CD4-positive, alpha-beta T cell treated with Interleukin-15 for 1 hour (primary cell): ENCODE results near the gene SNRNP200.
"Not testable (repeated sequence)": the region's sequence is repeated elsewhere in the genome, so short reads cannot be mapped to it uniquely, and the experiment has no call there.

ENCODE experiments used
- DNase-seq: peaks from one replicate; pipeline ENCODE4 v3.0.0-alpha.2; 2020

The SNRNP200 gene

DNA sequence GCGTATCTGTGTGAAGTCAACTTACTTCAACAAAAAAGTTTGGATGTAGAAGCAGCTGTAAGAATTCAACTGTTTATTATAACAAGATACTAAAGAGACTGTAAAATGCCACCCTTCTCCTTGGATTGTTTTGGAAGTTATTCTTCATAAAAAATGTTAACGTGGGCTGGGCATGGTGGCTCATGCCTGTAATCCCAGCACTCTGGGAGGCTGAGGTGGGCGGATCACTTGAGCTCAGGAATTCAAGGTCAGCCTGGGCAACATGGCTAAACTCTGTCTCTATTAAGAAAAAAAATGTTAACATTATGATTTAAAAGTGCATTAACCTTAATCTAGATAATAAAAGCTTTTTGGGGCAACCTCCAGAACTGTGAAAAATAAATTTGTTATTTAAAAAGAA, 31.6 kb downstream of the SNRNP200 start:
- no peak for DNase-seq

DNA sequence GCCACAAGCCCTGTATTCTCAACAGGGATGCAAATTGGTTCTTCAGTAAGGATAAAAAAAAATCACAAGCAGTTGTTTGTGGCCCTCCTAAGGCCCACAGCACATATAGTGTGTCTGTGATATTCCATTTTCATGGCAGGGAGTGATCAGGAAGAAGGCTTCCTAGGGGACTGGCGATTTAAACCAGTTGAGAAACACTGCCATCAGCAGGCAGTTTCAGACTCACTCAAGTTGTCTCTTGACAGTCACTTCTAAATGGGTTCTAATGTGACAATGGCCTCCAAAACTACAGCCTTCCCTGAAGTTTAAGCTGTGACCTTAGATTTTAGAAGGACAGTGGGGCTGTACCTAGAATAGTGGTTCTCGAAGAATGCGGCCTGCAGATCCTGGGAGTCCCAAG, 33.4 kb downstream of the SNRNP200 start:
- DNase-seq: no peak

DNA sequence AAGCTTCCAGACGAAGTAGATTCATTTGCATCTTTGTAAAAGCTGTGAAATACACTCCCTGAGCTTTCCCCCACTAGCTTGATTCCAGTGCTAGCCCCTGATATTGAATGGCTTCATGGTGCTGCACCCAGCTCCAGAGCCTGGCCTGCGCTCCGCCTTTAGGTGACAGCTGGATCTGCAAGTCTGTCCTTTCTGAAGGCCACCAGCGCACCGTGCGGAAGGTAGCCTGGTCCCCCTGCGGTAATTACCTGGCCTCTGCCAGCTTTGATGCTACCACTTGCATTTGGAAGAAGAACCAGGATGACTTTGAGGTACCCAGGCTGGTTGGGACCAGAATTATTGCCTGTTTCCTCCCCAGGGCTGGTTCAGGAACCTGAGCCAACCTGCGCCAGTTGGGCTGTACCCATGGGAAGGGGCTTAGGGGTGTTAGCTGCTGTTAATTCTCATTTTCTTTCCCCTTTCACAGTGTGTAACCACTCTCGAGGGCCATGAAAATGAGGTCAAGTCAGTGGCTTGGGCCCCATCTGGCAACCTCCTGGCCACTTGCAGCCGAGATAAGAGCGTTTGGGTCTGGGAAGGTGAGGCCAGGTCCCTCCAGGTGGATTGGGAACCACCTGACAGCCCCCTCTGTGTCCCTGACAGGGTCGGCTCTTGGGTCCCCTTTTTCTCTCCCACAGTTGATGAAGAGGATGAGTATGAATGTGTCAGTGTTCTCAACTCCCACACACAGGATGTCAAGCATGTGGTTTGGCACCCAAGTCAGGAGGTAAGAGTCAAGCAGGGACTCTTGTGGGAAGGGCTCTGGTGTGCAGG, 38.0 kb downstream of the SNRNP200 start:
- DNase-seq: peak; percentile 37

DNA sequence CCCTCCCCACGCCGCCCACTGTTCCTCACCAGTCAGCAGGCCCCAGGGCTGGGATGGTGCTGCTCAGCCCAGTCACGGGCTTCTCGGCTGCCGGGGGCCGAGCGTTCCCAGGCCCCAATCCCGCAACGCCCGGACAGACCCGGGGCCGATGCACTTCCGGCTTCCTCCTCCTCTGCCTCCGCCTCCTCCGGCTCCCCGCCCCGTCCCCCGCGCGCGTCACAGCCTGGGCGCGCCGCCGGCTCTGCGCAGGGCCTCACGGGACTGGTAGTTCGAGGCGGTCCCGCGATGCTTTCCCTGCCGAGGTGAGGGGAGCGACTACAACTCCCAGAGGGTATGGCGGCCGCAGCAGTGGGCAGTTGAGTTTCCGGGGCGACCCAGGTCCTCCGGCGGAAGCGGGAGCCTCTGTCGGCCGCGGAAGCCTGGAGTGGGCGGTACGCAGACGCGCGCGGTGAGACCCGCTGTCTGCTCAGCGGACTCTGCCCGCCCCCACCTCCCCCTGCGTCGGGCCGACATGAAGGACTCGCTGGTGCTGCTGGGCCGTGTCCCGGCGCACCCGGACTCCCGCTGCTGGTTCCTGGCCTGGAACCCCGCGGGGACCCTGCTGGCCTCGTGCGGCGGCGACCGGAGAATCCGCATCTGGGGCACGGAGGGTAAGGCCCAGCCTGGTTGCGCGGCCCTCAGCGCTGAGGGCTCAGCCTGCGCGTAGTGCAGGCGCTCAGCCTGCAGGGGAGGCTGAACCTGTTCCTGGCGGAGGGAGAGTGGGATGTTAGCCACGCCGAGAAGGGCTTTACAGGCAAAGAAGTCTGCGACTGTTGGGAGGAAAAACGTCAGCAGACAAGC, 39.3 kb downstream of the SNRNP200 start, which contains the start of the genes CIAO1 and TMEM127:
TSS of gene CIAO1 (plus strand) at position 386 of the 840 bp plus-strand sequence. CDS start at position 512, 126 bp downstream.
TSS of gene TMEM127 (minus strand) at position 158 of the 840 bp plus-strand sequence. CDS start 616 bp downstream, outside the sequence.
- DNase-seq: peak; percentile 98

DNA sequence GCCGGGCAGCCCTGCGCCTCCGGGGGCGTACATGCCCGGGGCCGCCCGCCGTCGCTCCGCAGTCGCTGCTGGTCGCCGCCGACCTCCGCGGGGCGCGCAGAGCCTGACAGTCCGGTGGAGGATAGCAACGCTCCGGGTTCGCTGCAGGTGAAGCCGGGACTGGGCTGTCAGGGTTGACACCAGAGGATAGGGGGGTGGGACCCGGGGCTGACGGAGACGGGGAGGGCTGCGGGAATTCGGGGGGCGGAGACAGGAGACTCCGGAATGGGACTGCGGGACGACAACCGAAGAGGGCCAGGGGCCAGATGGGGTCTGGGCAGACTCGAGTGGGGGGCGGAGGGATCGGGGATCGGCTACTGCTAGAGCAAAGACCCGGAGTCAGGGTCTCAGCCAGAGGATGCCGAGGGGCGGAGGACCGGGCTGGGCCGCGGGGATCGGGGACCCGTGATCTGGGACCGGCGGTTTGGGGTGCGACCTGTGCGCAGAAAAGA, 40.0 kb downstream of the SNRNP200 start:
- no peak for DNase-seq

DNA sequence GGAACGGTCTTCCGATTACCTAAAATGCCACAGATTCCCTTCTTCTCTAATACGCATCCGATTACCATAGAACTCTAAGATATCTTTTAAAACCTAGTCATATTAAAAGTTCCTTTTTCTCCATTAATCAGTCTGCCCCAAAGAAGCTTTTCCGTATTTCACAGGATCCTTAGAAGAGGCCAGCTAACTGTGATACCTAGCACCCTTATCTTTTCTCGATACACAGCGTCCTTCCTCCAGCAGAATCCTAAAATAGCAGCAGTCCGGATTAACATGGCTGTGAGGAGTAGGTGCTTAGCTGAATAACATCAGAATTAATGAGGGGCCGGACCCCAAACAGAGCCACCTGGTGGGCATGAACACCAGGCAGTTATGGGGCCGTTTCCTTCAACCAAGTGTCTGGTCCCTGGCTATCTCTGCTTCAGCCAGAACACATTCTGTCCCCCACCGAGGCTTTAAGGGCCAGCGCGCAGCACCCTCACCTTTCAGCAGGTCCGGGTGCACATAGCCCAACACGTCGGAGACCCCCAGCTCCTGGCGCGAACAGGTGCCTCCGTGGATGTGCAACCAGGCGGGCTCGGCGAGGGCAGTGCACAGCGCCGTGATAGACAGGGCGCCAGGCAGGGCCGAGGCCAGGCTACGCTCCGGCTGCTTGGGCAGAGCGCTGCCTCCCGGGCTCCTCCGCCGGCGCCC, 40.5 kb downstream of the SNRNP200 start:
- peak; percentile 27 for DNase-seq

DNA sequence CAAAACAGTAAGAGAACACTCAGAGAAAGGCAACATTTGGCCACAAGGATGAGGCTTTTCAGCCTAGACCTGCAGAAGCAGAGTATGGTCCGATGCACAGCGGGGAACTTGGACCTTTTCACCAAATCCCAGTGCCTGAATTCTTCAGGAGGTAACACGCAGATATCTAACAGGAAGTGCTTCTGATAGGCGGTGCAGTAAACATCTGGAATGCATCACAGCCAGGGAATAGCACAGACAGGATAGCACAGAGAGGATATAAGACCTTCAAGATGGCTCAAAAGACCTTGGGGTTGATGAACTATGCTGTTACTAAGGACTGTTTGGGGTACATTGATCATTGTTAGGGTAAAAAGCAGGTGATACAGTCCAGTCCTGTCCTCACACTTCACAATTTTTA, 41.3 kb downstream of the SNRNP200 start:
- no peak for DNase-seq

DNA sequence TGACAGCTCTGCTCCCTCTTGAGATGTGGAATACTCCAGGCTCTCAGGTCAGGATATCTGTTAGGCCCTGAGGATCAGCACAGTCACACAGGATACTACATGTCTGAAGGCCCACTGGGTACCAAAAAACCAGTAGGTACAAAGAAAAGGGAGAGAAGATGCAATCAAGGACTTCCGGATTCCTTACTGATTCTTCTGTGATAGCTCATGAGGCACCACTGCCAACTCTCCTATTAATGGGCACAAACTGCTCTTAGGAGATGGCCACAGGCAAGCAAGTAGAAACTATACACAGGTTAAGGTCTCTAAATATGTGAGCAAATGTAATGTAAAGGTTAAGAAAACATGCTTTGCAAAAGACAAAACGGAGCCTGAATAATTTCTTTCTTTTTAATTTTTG, 43.0 kb downstream of the SNRNP200 start:
- no peak for DNase-seq

DNA sequence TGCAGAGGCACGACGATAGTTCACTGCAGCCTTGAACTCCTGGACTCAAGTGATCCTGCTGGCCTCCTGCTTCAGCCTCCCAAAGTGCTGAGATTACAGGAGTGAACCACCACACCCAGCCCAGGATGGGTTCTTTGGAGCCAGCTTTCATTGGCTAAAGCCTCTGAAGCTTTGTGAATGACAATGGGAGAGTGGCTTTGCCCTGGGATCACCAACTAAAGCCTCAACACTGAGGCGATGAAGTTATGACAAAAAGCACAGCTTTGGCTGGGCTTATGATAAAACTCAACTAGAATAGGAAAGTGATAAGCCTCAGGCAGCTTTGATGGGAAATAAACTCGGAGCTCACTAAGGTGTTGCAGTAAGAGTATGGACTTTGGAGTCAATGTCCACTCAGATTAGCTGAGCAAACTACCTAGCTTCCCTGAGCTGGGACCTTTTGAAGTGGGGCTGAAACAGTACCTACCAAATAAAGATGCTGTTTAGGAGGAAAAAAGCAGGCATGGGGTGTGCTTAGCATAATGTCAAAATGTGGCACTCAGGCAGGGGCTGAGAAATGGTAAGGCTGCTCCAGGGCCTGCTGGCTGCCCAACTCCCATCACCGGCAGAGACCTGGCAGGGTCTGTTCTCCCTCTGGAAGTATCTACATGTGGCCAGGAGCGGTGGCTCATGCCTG, 43.9 kb downstream of the SNRNP200 start:
- no peak for DNase-seq

DNA sequence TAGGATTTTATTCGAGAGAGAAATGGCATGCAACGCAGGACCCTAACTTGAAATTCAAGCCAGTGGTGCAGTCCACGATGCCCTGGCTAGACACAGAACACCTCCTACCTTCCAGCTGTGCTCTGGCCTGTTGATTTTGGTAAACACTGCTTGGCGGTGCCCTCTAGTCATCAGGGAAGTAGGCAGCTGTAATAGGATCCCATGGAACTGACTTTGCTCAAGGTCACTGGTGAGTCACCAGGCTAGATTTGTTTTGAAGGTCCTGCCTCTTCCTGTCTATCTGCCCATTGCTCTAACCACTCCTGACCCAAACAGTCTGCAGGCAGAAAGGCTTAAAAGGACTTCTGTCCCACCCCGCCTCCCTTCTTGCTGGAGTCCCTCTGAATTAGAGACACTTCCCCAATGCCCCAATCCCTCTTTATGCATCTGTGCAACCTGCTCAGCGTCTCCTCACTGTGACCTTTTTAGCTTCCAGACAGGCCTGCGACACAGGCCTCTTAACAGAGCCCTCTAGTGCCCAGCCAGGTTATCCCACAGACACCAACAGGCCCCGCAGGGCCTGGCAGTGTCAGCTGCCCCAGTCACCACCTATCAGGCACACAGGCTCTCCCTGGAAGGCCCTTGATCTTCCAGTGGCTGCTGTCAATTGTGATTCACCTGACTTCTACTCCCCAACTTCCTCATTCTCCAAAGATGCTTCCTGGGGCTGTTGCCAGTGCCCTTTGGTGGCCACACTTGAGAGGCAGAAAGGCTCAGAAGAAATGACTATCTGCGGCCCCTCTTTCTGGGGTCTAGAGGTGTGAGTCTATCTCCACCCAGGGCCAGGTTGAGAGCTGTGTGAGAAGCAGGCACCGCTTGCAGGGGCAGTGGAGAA, 44.7 kb downstream of the SNRNP200 start:
- peak; percentile 64 for DNase-seq

DNA sequence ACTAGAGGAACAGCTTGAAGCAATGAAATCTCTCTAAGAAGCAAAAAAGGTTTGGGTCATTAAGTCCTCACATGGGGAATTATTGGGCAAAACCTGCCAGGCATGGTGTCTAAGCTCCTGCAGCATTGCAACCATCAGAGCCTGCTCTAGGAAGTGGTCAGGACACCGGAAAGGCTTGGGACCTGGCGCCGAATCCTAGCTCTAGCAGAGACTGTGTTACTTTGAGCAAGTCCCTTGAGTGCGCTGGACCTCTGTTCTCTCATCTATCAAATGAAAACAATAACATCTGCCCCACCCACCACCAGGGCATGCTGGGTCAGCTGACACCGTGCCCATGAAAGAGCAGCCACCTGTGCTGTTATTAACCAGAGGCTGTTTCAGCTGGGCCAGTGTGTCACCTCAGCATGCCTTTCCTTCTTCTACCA, 45.8 kb downstream of the SNRNP200 start:
- DNase-seq: no peak

DNA sequence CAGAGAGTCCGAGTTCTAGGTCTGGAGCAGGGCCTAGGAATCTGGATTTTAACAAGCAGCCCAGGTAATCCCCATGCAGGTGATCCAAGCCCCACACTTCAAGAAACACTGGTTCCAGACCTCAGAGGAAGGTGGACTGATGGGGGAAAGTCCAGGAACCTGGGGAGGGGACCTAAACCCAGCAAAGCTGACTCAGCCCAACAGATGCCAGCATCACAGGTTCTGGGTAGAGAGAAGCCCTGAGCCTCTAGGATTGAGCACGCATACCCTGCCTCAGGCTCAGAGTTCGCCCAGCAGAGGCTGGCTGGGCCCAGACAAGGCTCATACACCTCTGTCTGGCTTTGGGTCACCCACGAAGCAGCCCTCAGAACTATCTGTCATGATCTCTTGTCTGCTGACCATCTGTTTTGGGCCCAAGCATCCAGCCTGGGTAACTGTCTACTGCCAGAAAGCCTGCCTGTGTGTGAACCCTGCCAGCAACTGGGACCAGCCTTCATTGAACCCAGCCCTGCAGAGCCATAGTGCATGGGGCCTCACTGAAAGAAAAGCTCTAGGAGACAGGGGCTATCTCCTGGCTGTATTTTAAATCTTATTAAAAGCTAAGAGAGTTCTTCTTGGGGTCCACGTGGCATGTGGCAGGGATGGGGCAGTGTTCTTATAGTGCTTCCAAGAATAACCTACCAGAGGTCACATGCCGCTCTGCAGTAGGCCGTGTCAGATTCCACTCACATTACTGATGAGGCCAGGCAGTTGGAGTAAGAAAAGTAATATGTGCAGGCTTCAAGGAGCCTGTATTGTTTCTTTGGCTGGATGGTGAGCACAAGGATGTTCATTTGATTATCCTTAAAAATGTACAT, 47.0 kb downstream of the SNRNP200 start:
- DNase-seq: no peak

DNA sequence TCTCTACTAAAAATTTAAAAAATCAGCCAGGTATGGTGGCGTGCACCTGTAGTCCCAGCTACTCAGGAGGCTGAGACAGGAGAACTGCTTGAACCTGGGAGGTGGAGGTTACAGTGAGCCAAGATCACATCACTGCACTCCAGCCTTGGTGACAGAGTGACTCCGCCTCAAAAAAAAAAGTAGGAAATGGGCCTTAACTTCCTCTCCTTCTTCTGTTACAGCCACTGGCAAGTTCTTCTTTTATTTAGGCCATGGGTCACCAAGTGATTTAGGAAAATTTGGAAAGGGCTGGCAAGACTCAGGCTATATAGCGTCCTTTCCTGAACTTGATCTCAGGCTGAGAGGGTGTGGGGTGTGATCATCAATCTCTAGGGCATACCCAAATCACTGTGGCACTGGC, 47.6 kb downstream of the SNRNP200 start:
- DNase-seq: not testable (repeated sequence)

DNA sequence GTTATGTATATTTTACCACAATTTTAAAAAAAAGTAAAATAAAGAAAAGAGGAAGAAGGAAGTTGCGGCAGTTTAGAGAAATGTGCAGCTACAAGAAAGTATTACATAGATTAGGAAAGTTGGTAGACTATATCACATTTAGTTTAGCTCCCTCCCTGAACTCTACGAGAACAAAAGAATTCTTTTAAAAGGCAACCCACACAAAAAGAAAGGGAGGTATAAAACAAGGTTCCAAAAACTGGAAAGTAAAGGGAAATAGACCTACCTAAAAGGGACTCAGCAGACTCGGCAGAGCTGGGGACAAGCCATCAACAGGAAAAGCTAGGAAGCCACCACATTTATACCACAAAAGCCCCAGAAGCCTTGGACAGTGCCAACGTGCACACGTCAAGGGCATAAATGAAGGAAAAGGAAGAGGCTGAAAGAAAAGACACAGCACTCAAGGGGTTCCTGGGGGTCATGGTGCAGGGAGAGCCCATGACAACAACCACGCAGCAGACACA, 48.7 kb downstream of the SNRNP200 start:
- no peak for DNase-seq

DNA sequence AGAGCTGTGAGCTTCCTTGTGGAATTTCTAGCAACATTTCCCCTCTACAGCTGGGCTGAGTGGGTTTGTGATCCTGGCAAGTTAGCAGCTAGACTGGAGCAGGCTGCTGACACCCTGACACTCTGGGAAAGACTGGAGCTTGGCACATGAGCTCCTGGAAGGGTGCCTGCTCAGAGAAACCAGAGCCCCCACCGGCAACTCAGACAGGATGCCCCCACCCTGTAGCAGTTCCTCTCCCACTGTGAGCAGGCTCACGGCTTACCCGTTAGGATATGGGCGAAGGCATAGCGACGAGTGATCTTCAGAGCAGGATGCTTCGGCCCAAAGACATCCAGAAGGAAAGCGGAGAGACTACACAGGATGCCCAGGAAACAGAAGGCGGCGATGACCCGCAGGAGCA, 50.8 kb downstream of the SNRNP200 start:
- DNase-seq: no peak

DNA sequence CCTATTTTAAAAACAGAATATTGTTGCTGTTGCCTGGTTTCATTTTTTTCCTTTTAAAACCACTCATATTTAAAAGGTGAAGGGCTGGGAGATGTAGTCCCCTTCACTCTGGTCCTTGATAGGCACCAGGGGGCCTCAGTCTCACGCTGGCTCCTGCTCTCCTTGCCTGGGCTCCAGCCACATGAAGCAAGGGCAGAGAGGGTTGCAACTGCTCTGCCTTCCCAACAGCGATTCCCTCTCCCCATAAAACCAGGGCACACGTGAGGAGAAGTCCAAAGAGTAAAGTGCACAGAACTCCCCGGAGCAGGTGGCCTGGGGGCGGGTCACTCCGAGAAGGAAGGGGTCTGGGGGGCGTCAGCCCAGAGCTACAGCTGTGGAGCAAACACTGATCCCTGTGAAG, 52.3 kb downstream of the SNRNP200 start:
- no peak for DNase-seq

DNA sequence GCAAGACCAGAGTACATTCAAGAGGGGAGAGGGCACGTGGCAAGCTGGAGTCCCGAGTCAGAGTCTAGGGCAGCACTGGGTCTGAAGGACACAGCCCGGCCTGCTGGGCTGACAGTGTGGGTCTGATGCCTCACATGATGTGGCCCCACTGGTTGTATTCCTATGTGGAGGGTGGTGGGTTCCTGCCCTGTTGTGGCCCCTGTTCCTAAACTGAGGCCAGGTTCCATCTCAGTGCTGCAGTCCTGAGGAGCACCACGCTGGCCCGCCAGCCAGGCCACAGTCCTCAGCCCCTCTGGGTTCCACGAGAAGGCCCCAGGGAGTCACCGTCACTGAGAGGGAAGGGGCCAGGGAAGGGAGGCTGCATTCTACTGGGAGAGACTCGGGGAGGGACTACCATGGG, 52.8 kb downstream of the SNRNP200 start:
- no peak for DNase-seq

DNA sequence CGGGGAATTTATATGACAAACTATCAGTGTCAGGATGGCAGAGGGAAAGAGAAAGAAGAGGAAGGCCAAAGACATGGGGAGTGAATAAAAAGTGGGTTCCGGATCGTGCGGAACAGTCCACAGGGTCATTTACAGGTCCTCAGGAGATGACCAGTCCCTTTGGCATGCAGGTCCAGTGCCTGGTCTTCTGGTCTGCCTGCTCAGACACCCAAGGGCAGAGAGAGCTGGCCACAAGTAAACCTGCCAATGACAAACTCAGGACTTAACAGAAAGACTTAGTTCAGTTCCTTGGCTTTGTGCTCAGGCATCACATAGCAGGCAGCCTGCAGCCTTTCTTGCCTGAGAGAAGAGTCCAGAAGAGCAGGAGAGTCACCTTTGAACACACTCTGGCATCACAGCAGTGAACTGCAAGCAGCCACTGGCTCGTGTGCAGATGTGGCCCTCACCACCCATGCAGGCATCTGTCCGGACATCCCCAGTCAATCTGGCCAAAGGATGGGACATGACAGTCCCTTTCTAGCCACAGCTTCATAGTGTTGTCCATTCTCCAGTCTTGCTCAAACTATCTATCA, 53.5 kb downstream of the SNRNP200 start:
- peak; percentile 35 for DNase-seq

DNA sequence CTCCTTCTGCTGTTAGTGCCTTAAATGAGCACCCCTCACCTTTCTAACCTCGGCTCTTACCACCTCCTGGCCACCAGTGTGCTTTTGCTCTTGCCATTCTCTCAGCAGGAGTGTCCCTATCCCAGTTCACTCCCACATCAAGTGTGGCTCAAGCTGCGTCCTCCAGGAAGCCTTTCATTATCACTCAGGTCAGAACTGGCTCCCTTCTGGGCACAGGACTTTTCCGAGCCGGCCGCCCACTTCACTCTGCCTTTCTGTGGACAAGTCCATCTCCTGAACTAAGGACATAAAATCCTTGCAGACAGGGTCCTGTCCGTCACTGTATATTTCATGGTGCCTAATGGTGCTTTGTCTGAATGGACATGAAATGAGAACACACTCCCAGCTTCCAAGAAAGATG, 55.2 kb downstream of the SNRNP200 start:
- DNase-seq: no peak

DNA sequence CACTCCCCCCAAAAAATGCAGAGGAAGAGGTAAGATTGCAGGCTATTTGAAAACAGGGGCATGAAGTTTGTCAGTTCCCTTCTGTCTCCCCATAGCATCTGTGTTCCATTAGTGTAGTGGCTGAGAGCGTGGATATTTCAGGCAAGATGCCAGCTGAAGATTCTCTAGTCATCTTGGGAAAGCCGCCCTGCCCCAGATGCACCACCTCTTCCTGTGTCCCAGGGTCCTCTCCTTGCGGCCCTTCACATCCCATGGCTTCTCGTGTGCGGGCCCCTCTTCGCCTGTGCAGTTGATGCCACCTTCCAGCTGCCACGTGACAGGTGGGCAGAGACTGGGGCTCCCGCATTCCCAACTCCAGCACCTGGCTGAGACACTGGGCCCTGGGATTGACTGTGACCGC, 55.7 kb downstream of the SNRNP200 start:
- DNase-seq: no peak
